Immature natural killer cell (primary cell): ENCODE results near the gene TDRD7. TPM values are rescaled to one million over a fixed set of nuclear protein-coding genes. Genes with fewer than 3 reads are reported as not detected.

Experiments used
- DNase-seq, 3 donors: peaks; one replicate each; pipeline ENCODE4 v3.0.0; 2022; ENCODE audit warnings: mixed read lengths in 1 of 3
- H3K27ac Mint-ChIP-seq, 6 donors: one replicate each; pipeline ENCODE4 v1.8.0; 2020; ENCODE audit warnings: mixed read lengths in 6 of 6, mild to moderate bottlenecking in 5 of 6, inconsistent platforms in 4 of 6, moderate library complexity in 3 of 6
- H3K27me3 Mint-ChIP-seq, 3 donors: one replicate each; pipeline ENCODE4 v1.8.0; 2020 to 2021; ENCODE audit warnings: low read depth in 3 of 3, mild to moderate bottlenecking in 3 of 3, mixed read lengths in 3 of 3, moderate library complexity in 3 of 3, inconsistent platforms in 1 of 3
- H3K36me3 Mint-ChIP-seq, 3 donors: one replicate each; pipeline ENCODE4 v1.8.0; 2020; ENCODE audit warnings: mixed read lengths in 3 of 3, inconsistent platforms in 2 of 3, mild to moderate bottlenecking in 2 of 3
- H3K4me1 Mint-ChIP-seq, 2 donors: one replicate each; pipeline ENCODE4 v1.8.0; 2020; ENCODE audit warnings: inconsistent platforms in 2 of 2, mild to moderate bottlenecking in 2 of 2, mixed read lengths in 2 of 2, moderate library complexity in 1 of 2
- H3K4me3 Mint-ChIP-seq, 5 donors: one replicate each; pipeline ENCODE4 v1.8.0; 2020; ENCODE audit warnings: mild to moderate bottlenecking in 5 of 5, mixed read lengths in 5 of 5, inconsistent platforms in 3 of 5, moderate library complexity in 3 of 5
- H3K9me3 Mint-ChIP-seq, 6 donors: one replicate each; pipeline ENCODE4 v1.8.0; 2020; ENCODE audit warnings: mild to moderate bottlenecking in 6 of 6, mixed read lengths in 6 of 6, inconsistent platforms in 4 of 6, moderate library complexity in 3 of 6
- polyA plus RNA-seq, 3 donors: library from polyadenylated mRNA; unstranded; fragments of 300-500 nt; fragmentation: Illumina TruSeq; gene quantifications; one replicate each; pipeline ENCODE4 v1.2.3, GENCODE V29; 2021

Gene TDRD7
- polyA plus RNA-seq, 3 donors from 2014 or later, result 6.9 to 9.4 (median 8.4) TPM

- no peaks in the 10 kb centered on the region for H3K4me1 Mint-ChIP-seq
- H3K36me3 Mint-ChIP-seq, result no peaks in the 10 kb centered on the region
- no peaks in the 10 kb centered on the region for H3K9me3 Mint-ChIP-seq
- no peak for DNase-seq
- no peak overlapping the region for H3K4me3 Mint-ChIP-seq
- no peak overlapping the region for H3K27ac Mint-ChIP-seq
- peaks cover 1 to 5% (median 2%) of the 10 kb centered on the region in 3 donors for H3K27me3 Mint-ChIP-seq
Measured at GRCh38 chr9:97528529-97529230, 116.8 kb downstream of the TDRD7 start.

DNA sequence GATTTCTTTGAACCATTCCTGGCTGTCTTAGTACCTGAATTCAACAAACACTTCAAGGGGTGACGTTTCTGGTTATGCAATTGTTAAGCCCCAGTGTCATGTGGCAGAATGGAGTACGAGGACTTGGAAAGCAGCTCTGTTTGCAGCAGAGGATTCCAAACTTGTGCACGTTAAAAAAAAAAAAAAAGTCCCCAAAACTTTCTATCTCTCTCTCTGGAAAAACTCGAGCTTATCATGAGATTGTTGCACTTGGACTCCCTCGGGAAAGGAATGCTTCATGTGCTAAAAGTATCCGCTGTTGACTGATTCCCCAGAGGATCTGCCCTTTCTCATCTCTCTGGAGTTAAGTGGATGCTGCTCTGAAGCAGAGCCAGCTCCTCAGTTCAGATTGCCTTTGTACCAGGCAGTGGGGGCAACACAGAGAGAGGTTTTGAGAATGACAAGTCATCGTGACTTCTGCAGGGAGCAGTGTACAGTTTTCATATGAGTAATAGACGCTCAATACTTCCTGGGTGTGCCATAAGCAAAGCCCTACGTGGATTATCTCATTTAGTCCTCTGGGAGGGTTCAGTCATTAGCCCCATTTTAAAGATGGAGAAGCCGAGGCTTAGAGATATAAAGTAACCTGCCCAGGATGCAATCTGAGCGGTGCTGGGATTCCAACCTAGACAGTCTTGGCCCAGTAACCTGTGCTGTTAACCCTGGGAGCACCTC is 117.6 kb downstream of the TDRD7 start:
- Mint-ChIP-seq H3K9me3 (no peaks in the 10 kb centered on the region), H3K27me3 (peaks cover under 1 to 7% (median 4%) of the 10 kb centered on the region in 3 donors), H3K27ac (no peak overlapping the region), H3K4me3 (no peak overlapping the region), H3K4me1 (no peaks in the 10 kb centered on the region), H3K36me3 (no peaks in the 10 kb centered on the region)
- no peak for DNase-seq

- Mint-ChIP-seq H3K4me3 (no peak overlapping the region), H3K27ac (no peak overlapping the region), H3K9me3 (no peaks in the 10 kb centered on the region), H3K27me3 (peaks cover 0 to 10% (median 5%) of the 10 kb centered on the region in 3 donors), H3K4me1 (no peaks in the 10 kb centered on the region), H3K36me3 (no peaks in the 10 kb centered on the region)
- no peak for DNase-seq
Measured at GRCh38 chr9:97531888-97532376, 120.0 kb downstream of the TDRD7 start.

GRCh38 chr9:97534185-97534584 is 122.3 kb downstream of the TDRD7 start:
- Mint-ChIP-seq H3K36me3 (no peaks in the 10 kb centered on the region), H3K4me3 (no peak overlapping the region), H3K9me3 (no peaks in the 10 kb centered on the region), H3K27me3 (peaks cover 0 to 10% (median 7%) of the 10 kb centered on the region in 3 donors), H3K4me1 (no peaks in the 10 kb centered on the region), H3K27ac (no peak overlapping the region)
- no peak for DNase-seq

GRCh38 chr9:97534961-97535594 is 123.2 kb downstream of the TDRD7 start:
- no peak overlapping the region for H3K4me3 Mint-ChIP-seq

DNA sequence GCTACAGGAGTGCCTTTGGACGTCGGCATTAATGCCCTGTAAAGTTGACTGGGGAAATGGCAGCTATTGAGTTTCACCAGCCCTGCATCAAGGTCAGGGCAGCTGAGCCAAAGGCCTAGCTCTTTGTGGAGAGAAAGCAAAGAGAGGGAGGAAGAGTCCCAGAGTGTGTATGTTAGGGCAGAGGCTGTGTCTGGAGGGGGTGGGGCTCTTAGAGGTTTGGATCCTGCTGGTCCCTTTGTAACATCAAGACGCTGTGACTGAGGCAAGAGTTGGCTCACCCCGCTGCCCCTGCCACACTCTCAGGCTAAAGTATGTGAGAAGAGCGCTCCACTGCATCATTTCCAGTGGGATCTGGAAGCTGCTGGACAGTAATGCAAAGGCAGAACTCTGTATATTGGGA is 123.9 kb downstream of the TDRD7 start:
- H3K9me3 Mint-ChIP-seq, result no peaks in the 10 kb centered on the region
- H3K4me3 Mint-ChIP-seq, result no peak overlapping the region
- H3K4me1 Mint-ChIP-seq, result no peaks in the 10 kb centered on the region
- H3K27ac Mint-ChIP-seq, result no peak overlapping the region
- H3K27me3 Mint-ChIP-seq, result peaks cover 3 to 10% (median 7%) of the 10 kb centered on the region in 3 donors
- no peak for DNase-seq
- H3K36me3 Mint-ChIP-seq, result no peaks in the 10 kb centered on the region

More at GRCh38 chr9:97534961-97535594, 123.2 kb downstream of the TDRD7 start:
- Mint-ChIP-seq H3K36me3 (no peaks in the 10 kb centered on the region), H3K27ac (no peak overlapping the region), H3K4me1 (no peaks in the 10 kb centered on the region), H3K27me3 (peaks cover 2 to 10% (median 7%) of the 10 kb centered on the region in 3 donors), H3K9me3 (no peaks in the 10 kb centered on the region)
- no peak for DNase-seq

GRCh38 chr9:97536480-97536879 is 124.6 kb downstream of the TDRD7 start:
- H3K27me3 Mint-ChIP-seq, result peaks cover 3 to 10% (median 7%) of the 10 kb centered on the region in 3 donors
- no peaks in the 10 kb centered on the region for H3K36me3 Mint-ChIP-seq
- no peak overlapping the region for H3K27ac Mint-ChIP-seq

DNA sequence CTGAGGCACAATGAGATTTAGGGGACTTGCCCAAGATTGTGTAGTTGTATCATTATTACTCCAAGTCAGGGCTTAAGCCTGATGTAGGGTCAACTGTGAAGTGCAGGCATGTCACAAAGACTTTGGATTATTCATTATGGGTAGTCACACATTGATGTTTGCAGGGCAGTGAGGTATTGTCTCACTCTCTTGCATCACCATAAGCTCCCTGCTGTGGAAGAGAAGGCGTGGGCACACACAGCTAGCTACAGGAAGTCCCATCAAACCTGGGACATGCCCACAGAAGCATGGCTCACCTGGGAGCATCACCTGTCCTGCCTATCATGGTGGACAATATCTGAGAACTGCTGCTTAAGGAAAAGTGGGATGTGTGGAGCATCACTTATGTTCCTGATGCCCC is 131.7 kb downstream of the TDRD7 start:
- Mint-ChIP-seq H3K4me1 (no peaks in the 10 kb centered on the region), H3K27ac (no peak overlapping the region)
- no peak for DNase-seq

More at GRCh38 chr9:97536480-97536879, 124.6 kb downstream of the TDRD7 start:
- no peak overlapping the region for H3K4me3 Mint-ChIP-seq
- H3K9me3 Mint-ChIP-seq, result no peaks in the 10 kb centered on the region
- DNase-seq, result no peak
- no peaks in the 10 kb centered on the region for H3K4me1 Mint-ChIP-seq

DNA sequence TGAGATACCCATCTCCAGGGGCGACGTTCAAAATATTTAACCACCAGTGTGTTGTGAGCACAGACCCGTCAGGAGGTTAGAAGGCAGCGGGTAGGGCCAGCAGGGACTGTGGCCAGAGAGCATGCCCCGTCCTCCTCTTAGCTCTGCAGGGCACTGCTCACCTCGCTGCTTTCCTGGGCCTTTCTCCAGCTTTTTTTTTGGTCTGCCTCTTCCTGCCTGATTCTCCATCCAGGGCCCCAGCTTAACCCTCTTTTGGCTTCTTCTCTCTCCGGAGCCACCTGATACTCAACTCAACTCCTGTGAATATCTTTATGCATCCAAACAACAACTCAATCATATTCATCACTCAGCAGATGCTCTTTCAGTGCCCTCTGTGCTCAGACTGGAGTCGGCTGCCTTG is 133.6 kb downstream of the TDRD7 start:
- Mint-ChIP-seq H3K4me3 (no peak overlapping the region), H3K36me3 (no peaks in the 10 kb centered on the region), H3K9me3 (peaks cover 0 to 1% (median 0%) of the 10 kb centered on the region in 6 donors), H3K27ac (no peak overlapping the region), H3K4me1 (no peaks in the 10 kb centered on the region), H3K27me3 (peaks cover 0 to 6% (median 3%) of the 10 kb centered on the region in 3 donors)
- no peak for DNase-seq

More for the DNA sequence above, 131.7 kb downstream of the TDRD7 start:
- no peaks in the 10 kb centered on the region for H3K36me3 Mint-ChIP-seq
- H3K4me3 Mint-ChIP-seq, result no peak overlapping the region
- peaks cover 0 to 9% (median 4%) of the 10 kb centered on the region in 3 donors for H3K27me3 Mint-ChIP-seq
- H3K9me3 Mint-ChIP-seq, result peaks cover 0 to 1% (median 0%) of the 10 kb centered on the region in 6 donors

Other genes starting within 250 kb of the TDRD7 start
- under 1 TPM in 2 of 3 donors, not detected in 1; 0.17 to 0.43 TPM for gene CCDC180, start 104.4 kb upstream of the TDRD7 start, polyA plus RNA-seq
- gene TMOD1, start 89.6 kb downstream of the TDRD7 start, polyA plus RNA-seq, result 1 to 10 TPM; 1.7 to 4.8 (median 3.7) TPM
- gene TSTD2, start 221.3 kb downstream of the TDRD7 start, polyA plus RNA-seq, result 10 to 100 TPM in 2 of 3 donors, 1 to 10 TPM in 1; 9.8 to 10.5 (median 10.0) TPM
- gene NCBP1, start 221.7 kb downstream of the TDRD7 start, polyA plus RNA-seq, result 10 to 100 TPM; 11.0 to 15.8 (median 12.8) TPM